Stimulated activated memory B cell treated with anti-CD40 and anti-IgM and Interleukin-4, amounts not matched to agents 10 μg/mL and 1 μg/mL and 100 μg/mL, for 72 hours (primary cell): ENCODE measurements around the gene MYO6.
A peak's percentile ranks its signal among the peaks of the same experiment; 100 is the strongest.

Experiments used
- ATAC-seq: fragments of 150-1000 bp; cut with Tn5 transposase; 2 replicates; pipeline ENCODE4 v1.10.0; 2021
- H3K27ac Mint-ChIP-seq: one replicate; pipeline ENCODE4 v1.8.0; 2022; ENCODE audit warnings: mild to moderate bottlenecking, mixed read lengths
- H3K27me3 Mint-ChIP-seq: one replicate; pipeline ENCODE4 v1.8.0; 2022; ENCODE audit warnings: mixed read lengths
- H3K36me3 Mint-ChIP-seq: one replicate; pipeline ENCODE4 v1.8.0; 2022; ENCODE audit warnings: mixed read lengths
- H3K4me1 Mint-ChIP-seq: one replicate; pipeline ENCODE4 v1.8.0; 2022; ENCODE audit warnings: mixed read lengths
- H3K4me3 Mint-ChIP-seq: one replicate; pipeline ENCODE4 v1.8.0; 2022; ENCODE audit warnings: mild to moderate bottlenecking, moderate library complexity, mixed read lengths
- H3K9me3 Mint-ChIP-seq: one replicate; pipeline ENCODE4 v1.8.0; 2022; ENCODE audit warnings: mixed read lengths

MYO6 gene

DNA sequence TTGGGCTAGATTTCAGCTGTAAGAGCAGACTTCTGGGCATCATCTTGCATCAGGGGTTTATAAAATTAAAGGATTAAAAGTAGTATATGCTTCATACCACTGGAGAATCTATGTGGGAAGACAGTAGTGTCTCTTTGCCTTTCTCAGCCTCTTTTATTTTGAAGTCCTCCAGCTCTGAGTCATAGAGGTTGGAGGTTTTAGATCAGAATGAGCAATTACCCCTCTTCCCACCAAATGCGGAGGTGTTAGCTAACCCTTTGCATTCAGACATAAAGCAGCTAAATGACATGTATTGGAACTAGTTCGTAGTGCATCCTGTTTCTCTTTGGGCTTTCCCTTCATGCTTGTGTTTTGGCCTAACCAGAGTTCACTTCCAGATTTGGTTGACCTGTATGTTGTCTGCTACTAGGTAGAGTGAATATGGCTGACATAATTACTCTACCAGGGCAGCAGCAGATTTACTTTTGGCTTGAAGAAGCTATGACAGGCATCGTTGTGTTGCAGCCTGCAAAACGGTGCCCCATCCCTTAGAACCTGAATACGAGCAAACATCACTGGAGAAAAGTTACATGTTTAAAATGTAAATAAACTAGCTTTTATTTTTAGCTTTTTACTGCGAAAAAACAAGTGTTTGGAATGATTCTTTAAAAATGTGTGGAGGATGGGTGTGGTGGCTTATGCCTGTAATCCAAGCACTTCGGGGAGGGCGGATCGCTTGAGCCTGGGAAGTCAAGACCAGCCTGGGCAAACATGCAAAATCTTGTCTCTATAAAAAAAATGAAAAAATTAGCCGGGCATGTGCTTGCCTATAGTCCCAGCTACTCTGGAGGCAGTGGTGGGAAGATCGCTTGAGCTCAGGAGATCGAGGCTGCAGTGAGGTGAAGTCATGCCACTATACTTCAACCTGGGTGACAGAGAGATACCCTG is 82.2 kb downstream of the MYO6 start:
- H3K36me3 Mint-ChIP-seq, result no peaks in the 10 kb centered on the region
- no peaks in the 10 kb centered on the region for H3K27me3 Mint-ChIP-seq
- ATAC-seq, result peak; percentile 52
- H3K27ac Mint-ChIP-seq, result no peak overlapping the region
- H3K4me1 Mint-ChIP-seq, result no peaks in the 10 kb centered on the region
- no peaks in the 10 kb centered on the region for H3K9me3 Mint-ChIP-seq
- H3K4me3 Mint-ChIP-seq, result no peak overlapping the region

DNA sequence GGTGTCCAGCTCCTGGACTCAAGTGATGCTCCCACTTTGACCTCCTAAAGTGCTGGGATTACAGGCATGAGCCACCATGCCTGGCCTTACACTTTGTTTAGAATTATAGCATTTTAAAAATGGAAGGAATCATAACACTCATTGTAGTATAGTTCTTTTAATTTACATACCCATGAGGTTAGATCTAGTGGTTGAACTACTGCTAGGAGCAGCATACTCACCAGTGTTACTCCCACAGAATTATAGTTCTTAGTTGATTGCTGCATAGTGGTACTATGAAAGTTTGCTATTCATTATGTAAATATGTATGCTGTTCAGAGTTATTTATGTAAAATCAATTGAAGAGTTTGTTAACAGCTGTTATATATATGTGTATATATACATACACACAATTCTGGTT is 85.4 kb downstream of the MYO6 start:
- Mint-ChIP-seq H3K36me3 (no peaks in the 10 kb centered on the region), H3K27ac (no peak overlapping the region), H3K9me3 (no peaks in the 10 kb centered on the region), H3K4me3 (no peak overlapping the region), H3K4me1 (no peaks in the 10 kb centered on the region), H3K27me3 (no peaks in the 10 kb centered on the region)
- ATAC-seq, result no peak

DNA sequence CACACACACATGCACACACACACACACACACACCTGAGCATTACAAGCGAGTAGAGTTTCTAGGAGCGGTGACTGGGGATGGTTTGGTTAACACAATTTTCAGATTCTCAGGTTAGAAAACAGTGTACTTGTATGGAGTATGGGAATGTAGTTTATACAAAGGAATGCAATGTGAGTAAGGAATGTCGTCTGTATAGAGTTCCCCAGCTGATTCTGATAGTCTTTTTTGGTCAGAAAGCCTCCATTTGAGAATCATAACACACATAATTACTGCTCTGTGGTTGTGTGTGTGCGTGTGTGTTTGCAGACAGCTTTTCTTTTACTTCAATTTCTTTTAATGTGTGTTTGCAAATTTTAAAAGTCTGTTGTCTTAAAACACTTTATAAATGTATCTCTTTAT is 93.2 kb downstream of the MYO6 start:
- Mint-ChIP-seq H3K36me3 (no peaks in the 10 kb centered on the region), H3K27ac (no peak overlapping the region), H3K4me3 (no peak overlapping the region), H3K4me1 (no peaks in the 10 kb centered on the region), H3K9me3 (no peaks in the 10 kb centered on the region), H3K27me3 (no peaks in the 10 kb centered on the region)
- ATAC-seq, result no peak

DNA sequence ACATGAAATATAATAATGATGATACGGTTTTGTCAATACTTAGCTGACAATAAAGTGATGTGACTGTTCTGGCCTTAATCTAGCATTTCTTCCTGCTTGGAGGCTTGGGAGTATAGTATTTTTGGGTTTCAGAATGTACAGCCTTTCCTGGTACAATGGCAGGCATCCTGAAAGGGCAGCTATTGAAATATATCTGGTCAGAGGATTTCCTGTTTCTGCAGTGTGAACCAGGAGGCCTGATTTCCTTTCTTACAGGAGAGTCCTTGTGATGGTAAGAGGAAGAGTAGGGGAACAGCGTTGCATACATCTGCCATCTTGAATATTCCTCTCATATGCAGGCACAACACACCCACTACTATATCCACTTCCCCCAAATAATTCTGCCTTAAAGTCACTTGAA is 93.7 kb downstream of the MYO6 start:
- Mint-ChIP-seq H3K36me3 (no peaks in the 10 kb centered on the region), H3K27me3 (no peaks in the 10 kb centered on the region), H3K9me3 (no peaks in the 10 kb centered on the region), H3K4me1 (no peaks in the 10 kb centered on the region), H3K27ac (no peak overlapping the region), H3K4me3 (no peak overlapping the region)
- ATAC-seq, result no peak

DNA sequence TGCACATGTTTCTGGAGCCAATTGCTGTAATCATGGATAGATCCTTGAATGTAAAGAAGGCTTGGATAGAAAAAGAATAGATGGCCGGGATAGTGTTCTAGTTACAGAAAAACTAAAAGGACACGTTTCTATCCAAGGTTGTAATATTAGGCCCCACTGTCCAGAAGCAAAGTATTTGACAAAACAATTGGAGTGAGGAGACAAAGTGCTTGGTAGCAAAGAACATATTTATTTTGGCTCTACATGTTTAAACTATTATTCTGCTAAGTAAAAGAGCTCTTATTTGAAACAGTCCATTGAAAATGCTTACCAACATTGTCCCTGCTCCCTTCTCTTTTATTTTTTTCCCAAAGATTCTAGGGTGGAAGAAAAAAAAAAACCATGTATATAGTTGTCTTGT is 94.4 kb downstream of the MYO6 start:
- no peaks in the 10 kb centered on the region for H3K27me3 Mint-ChIP-seq
- H3K27ac Mint-ChIP-seq, result no peak overlapping the region
- no peak overlapping the region for H3K4me3 Mint-ChIP-seq
- no peak for ATAC-seq
- H3K36me3 Mint-ChIP-seq, result no peaks in the 10 kb centered on the region
- no peaks in the 10 kb centered on the region for H3K9me3 Mint-ChIP-seq
- no peaks in the 10 kb centered on the region for H3K4me1 Mint-ChIP-seq

DNA sequence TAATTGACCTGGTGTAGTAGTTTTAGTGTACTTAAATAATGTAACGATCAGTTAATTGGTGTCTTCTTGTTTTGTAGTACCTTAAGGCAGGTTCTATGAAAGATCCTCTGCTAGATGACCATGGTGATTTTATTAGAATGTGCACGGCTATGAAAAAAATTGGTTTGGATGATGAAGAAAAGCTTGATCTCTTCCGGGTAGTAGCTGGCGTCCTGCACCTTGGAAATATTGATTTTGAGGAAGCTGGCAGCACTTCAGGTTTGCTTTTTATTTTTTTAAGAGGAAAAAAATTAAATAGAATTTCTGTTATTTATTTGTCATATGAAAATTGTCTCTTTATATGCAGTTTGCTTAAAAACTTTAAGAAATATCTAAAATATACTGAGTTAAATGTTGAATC is 99.2 kb downstream of the MYO6 start:
- no peak for ATAC-seq
- Mint-ChIP-seq H3K27ac (no peak overlapping the region), H3K4me1 (peaks cover 6% of the 10 kb centered on the region), H3K4me3 (no peak overlapping the region), H3K9me3 (no peaks in the 10 kb centered on the region), H3K36me3 (no peaks in the 10 kb centered on the region), H3K27me3 (no peaks in the 10 kb centered on the region)

DNA sequence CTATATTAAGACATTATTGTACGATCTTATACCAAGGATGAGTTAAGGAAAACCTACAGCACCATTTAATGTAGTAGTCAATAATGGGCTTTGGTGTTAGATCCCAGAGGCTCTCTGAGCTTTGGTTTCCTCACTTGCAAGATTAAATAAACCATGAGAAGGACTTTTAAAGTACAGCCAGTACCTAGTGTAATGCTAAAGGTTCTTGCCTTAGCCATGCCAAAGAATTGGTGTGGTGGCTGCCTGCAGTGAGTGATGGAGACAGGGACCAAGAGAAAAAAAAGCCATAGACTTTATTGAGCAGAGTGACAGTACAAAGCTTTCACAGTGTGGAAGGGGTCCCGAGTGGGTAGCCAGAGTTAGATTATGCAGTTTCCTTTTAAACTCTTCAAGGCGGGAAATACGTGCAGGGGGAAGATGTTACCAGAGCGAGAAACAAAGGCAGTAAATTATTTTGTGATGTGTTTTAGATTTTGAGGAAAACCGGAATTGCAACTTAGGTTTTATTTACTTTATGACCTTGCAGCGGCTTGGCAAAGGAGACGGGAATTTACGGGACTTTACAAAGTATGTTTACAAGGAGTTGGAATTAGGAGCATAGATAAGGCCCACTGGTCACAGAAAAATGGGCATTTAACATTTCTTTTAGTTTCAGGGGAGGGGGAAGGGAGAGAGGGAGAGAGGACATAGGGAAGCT is 100.4 kb downstream of the MYO6 start:
- ATAC-seq, result no peak
- peaks cover 6% of the 10 kb centered on the region for H3K4me1 Mint-ChIP-seq
- no peak overlapping the region for H3K4me3 Mint-ChIP-seq
- H3K36me3 Mint-ChIP-seq, result no peaks in the 10 kb centered on the region
- no peak overlapping the region for H3K27ac Mint-ChIP-seq
- H3K9me3 Mint-ChIP-seq, result no peaks in the 10 kb centered on the region
- no peaks in the 10 kb centered on the region for H3K27me3 Mint-ChIP-seq

DNA sequence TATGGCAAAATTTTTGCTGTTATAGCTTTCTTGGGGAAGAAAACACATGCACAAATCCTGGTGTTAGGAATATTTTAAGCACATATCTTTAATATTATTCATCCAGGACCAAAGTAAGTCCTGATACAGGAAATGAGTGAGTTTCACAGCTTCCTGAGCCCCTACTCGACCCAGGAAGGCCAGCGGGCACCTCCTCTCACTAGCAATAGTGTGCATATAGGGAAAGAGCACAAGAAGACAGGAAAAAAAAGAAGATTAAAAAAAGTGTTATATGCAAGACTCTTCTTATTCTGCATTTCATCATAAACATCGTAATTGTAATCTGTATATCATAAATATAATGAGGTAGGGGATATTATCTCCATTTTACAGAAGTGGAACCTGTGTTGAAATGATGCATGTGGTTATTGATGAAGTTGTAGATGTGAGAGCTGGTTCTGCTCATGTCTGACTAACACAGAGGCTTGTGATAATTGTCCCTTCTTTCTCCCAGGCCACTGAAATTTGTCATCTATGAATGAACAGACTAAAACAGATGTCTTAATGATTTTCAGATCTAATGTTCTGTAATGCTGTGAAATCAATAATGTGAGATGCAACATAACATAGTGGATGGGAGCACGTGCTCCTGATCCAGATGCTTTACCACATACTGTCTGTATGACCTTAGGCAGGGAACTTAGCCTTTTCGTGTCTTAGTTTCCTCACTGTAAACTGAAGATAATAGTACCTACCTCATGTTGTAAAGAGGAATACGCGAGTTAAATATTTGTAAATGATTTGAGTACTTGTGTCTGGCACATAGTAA is 101.2 kb downstream of the MYO6 start:
- no peaks in the 10 kb centered on the region for H3K9me3 Mint-ChIP-seq
- H3K4me3 Mint-ChIP-seq, result no peak overlapping the region
- no peak for ATAC-seq
- H3K36me3 Mint-ChIP-seq, result no peaks in the 10 kb centered on the region
- peaks cover 6% of the 10 kb centered on the region for H3K4me1 Mint-ChIP-seq
- no peak overlapping the region for H3K27ac Mint-ChIP-seq
- H3K27me3 Mint-ChIP-seq, result no peaks in the 10 kb centered on the region

DNA sequence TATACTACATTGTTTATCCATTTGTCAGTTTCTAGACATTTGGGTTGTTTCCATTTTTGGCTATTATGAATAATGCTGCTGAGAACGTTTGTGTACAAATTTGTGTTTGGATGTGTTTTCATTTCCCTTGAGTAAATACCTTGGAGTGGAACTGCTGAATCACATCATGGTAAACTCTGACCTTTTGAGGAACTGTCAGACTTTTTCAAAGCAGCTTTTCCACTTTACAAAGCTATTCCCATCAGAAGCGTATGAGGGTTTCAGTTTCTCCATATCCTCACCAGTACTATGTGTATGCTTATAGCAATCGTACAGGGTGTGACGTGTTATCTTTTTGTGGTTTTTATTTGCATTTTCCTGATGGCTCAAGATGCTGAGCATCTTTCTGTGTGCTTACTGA is 103.7 kb downstream of the MYO6 start:
- no peak overlapping the region for H3K27ac Mint-ChIP-seq
- ATAC-seq, result no peak
- no peaks in the 10 kb centered on the region for H3K9me3 Mint-ChIP-seq
- no peaks in the 10 kb centered on the region for H3K36me3 Mint-ChIP-seq
- no peaks in the 10 kb centered on the region for H3K27me3 Mint-ChIP-seq
- H3K4me1 Mint-ChIP-seq, result peaks cover 6% of the 10 kb centered on the region
- H3K4me3 Mint-ChIP-seq, result no peak overlapping the region

DNA sequence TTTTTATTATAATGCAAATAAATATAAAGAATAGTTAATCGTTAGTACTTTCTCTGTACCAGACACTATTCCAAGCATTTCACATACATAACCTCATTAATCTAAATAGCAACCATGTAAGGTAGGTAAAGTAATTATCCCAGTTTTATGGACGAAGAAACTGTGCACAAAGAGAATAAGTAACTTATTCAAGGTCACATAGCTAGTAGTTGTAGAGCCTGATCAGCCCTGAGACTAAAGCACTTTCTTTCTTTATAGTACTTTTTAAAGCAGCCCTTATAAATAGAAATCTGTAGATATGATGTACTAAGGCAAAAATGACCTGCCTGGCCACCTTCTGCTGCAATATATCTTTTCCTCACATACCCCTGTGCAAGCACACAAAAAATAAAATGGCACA is 104.8 kb downstream of the MYO6 start:
- Mint-ChIP-seq H3K27ac (no peak overlapping the region), H3K4me1 (peaks cover 6% of the 10 kb centered on the region), H3K4me3 (no peak overlapping the region), H3K36me3 (no peaks in the 10 kb centered on the region), H3K27me3 (no peaks in the 10 kb centered on the region), H3K9me3 (no peaks in the 10 kb centered on the region)
- no peak for ATAC-seq

DNA sequence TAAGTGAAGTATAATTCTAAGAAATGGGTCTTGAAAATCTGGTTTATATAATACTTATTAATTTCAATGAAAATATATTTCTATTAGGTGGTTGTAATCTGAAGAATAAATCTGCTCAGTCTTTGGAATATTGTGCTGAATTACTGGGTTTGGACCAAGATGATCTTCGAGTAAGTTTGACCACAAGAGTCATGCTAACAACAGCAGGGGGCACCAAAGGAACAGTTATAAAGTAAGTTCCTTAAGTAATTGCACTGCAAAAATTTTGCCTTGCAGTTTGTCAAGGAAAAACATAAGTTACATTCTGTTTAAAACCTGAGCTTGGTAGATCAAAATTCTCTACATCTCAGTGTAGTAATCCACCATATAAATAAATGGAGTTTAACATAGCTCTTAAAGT is 106.0 kb downstream of the MYO6 start:
- H3K4me3 Mint-ChIP-seq, result no peak overlapping the region
- H3K27ac Mint-ChIP-seq, result no peak overlapping the region
- peaks cover 6% of the 10 kb centered on the region for H3K27me3 Mint-ChIP-seq
- no peaks in the 10 kb centered on the region for H3K36me3 Mint-ChIP-seq
- no peak for ATAC-seq
- peaks cover 6% of the 10 kb centered on the region for H3K4me1 Mint-ChIP-seq
- no peaks in the 10 kb centered on the region for H3K9me3 Mint-ChIP-seq

DNA sequence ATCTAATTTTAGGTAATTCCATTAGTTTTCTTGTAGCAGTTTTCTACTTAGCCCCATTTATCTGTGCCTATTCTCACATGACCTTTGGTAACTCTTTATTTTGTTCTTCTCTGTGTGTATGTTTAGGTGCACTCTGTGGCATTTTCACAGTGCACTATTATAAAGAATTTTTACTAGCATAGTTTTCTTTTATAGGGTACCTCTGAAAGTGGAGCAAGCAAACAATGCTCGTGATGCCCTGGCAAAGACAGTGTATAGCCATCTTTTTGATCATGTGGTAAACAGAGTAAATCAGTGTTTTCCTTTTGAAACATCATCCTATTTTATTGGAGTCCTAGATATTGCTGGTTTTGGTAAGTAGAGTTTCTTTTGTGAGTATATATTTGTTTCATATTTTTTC is 107.9 kb downstream of the MYO6 start:
- ATAC-seq, result no peak
- Mint-ChIP-seq H3K27me3 (peaks cover 9% of the 10 kb centered on the region), H3K4me1 (peaks cover 6% of the 10 kb centered on the region), H3K27ac (no peak overlapping the region), H3K9me3 (no peaks in the 10 kb centered on the region), H3K4me3 (no peak overlapping the region), H3K36me3 (no peaks in the 10 kb centered on the region)

DNA sequence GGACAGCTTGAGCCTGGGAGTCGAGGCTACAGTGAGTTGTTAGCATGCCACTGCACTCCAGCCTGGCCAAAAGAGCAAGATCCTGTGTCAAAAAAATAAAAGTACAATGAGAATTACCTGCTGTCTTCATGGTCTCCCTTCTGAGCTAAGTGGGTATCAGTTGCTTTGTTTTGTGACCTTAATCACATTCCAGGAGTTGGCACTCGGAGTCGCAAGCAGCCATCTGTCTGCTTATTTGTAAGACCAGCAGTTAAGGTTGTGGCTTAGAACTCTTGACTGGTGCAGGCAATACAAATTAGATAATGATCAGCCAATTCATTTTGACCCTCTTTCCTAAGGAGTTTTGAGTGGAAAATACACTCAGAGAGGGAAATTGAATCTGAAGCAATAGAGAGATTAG is 114.0 kb downstream of the MYO6 start:
- Mint-ChIP-seq H3K9me3 (no peaks in the 10 kb centered on the region), H3K4me3 (no peak overlapping the region), H3K27me3 (peaks cover 9% of the 10 kb centered on the region), H3K27ac (no peak overlapping the region), H3K36me3 (no peaks in the 10 kb centered on the region), H3K4me1 (no peaks in the 10 kb centered on the region)
- no peak for ATAC-seq

DNA sequence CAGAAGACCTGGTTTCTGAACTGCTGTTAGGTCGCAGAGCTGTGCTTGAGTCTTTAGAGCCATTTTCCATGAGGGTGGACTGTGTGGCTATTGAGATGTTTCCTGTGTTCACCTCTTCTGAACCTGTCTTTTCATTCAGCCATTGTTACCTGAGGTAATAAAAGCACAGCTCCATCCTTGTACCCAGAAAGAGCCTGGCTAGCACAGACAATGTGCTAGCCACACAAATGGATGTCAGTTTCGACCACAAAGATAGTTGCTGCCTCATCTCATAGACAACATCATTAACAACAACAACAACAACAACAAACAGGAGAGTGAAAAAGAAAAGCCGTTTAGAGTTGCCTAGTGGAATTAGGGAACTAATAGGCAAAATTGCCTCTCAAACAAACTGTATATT is 114.7 kb downstream of the MYO6 start:
- Mint-ChIP-seq H3K27ac (no peak overlapping the region), H3K4me1 (no peaks in the 10 kb centered on the region), H3K27me3 (peaks cover 9% of the 10 kb centered on the region), H3K9me3 (no peaks in the 10 kb centered on the region), H3K36me3 (no peaks in the 10 kb centered on the region), H3K4me3 (no peak overlapping the region)
- ATAC-seq, result no peak

DNA sequence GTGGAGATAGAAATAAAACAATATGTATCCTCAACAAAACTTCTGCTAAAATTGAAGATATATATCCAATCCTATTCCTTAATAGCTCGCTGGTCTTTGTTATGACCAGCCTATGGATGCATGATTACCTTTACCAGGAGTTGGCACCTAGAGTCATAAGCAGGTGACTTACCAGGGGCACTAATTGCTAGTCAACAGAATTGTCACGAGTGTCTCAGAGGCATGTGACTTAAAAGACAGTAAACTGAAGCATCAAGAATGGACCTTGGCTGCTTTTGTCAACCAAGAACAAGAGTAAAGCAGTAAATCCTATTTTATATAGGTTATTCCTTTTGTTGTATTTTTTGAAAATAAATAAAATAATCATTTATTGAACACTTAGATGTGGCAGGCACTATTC is 115.4 kb downstream of the MYO6 start:
- ATAC-seq, result no peak
- no peak overlapping the region for H3K27ac Mint-ChIP-seq
- no peaks in the 10 kb centered on the region for H3K36me3 Mint-ChIP-seq
- no peaks in the 10 kb centered on the region for H3K4me1 Mint-ChIP-seq
- H3K27me3 Mint-ChIP-seq, result peaks cover 9% of the 10 kb centered on the region
- no peak overlapping the region for H3K4me3 Mint-ChIP-seq
- no peaks in the 10 kb centered on the region for H3K9me3 Mint-ChIP-seq
